DMS53 (cell line): Measurements from ENCODE around the gene MROH2B.
A peak's percentile ranks its signal among the peaks of the same experiment; 100 is the strongest.

Experiments used
- DNase-seq: peaks from one replicate; lab custom pipeline; 2025; lab: John Stamatoyannopoulos, UW

MROH2B gene

DNA sequence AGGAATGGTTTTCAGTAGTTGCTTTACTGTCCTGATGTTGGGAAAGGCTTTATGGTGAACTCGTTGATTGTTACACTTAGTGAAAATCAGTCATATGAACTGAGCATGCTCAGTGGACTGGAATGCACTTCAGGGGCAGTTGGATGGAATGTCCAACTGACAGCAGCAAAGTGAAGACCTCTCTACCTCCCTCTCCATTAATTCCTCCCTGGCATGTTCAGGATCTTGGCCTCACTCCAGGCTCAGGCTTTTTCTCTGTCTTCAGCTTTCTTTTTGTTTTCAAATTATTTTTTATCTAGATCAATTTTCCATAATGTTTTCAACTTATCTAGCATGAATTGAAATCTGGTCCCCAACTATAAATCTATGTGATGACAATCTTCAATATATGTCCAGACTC lies at the start of gene MROH2B:
TSS of gene MROH2B (minus strand) at position 101 of the 400 bp plus-strand sequence. CDS start 490 bp downstream, outside the sequence.
- DNase-seq, result no peak

DNA sequence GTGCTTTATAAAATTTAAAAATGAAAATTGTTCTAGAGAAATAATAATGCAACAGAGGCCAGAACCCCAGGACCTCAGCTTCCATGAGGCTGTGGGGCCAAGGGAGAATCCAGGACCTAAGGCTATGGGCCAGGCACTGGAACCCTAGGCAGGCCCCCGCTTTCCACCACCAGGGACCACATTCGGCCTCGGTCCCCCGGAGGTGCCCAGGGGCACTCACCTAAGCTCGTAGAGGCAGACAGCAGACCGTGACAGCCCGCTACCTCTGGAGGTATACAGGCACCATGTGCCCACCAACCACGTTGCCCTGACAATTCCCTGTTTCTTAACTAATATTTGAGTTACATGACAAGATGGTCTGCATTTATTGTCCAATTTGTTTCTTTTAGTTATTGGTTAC lies 49.5 kb upstream of the MROH2B start:
- no peak for DNase-seq

DNA sequence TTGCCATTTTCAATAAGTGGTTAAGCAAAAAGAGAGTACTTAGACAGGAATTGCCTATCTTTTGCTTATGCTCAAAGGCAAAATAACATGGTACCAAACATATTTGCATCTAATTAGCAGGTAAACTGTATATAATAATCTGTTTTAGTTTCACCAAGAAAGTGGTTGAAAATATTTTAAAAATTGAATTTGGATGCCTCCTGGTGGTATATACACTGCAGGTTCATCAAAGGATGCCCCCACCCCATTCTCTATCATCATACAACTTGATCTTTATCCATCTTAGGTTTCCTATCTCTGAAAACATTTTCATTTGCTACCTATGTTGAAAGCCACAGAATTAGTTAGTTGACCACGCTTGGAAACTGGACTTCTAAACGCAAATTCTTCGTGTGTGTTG lies 47.0 kb upstream of the MROH2B start:
- DNase-seq, result no peak

DNA sequence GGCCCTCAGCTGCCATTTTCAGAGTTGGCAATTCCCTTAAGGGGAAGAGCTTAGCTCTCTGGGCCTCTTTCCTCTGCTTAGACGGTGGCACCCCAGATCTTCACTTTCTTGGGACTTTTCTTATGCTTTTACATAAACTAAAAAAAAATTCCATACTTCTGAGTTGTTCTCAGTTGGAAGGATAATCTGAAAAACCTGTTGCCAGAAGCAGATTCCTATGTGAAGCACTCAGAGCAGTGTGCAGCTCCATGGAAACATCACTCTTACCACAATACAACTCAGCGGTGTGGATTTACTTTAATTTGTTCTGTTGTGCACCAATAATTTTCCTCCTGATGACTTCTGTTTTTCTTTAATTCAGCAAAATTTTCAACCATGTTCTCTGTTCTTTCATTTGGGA lies 44.1 kb upstream of the MROH2B start:
- DNase-seq, result no peak

DNA sequence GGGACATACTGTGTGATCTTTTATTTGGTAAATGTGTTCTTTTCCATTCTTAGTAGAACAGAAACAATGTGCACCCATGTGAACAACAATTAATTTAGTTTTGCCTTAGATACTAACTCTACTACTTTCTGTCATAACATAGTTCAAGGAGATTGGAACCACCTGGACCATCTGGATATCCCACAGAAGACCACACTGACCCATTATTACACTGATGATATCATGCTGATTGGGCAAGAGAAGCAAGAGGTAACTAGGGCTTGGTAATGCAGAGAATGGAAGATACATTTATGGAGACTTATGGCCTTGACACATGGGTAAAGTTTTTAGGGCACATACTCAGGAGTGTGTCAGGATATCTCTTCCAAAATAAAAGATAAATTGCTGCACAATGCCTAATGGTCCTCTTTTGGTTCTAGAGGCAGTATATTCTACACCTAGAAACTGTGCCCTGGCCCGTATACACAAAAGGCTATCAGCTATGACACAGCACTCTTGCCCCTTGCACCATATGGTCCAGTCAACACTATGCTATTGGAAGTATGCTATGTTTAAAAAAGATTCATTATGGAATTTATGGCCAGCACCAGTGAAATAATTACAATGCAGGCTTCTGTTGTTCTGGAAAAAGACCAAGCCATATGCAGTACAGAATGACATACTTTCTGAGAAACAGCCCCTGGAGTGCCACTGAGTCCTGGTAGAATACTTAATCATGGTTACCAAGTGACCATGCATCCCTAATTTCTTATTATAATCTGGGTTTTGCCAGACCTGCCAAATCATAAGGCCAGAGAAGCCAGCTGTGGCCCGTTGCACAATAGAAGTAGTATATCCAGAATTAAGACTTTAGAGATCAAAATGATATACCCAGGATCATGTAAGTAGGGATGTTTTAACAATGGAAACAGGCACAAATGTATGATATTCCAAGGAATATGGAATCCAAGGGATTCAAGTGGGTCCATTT lies 41.6 kb upstream of the MROH2B start:
- no peak for DNase-seq

DNA sequence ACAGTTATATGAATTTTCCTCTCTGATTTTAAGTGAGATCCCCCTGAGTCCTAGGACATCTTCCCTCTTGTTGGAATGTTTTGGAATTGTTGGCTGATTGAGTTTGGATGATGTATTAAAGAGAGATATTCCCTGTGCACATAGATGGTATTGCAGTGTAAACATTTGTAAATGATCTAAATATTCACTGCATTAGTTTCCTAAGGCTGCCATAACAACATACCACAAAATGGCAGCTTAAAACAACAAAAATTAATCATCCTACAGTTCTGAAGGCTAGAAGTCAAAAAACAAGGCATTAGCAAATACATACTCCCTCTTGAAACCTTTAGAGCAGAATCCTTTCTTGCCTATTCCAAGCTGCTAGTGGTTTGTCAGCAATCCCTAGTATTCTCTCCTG lies 38.0 kb upstream of the MROH2B start:
- DNase-seq, result no peak

DNA sequence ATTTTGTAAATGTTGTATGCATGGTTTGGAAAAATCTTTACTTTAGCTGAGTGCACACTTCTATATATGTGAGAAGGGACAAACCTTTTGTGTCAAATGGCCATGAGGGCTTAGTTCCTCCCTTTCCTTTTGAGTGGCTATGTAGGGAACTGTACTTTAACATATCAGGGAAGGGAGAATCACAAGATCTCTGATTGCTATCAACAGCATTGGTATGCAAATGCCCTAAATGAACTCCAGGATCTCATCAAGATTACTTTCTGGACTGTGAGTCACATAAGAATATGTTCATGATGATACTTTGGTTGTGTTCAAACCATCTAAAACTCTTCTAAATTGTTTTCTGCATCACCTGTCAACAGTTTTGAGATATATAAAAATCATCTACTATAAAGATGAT lies 31.2 kb upstream of the MROH2B start:
- no peak for DNase-seq

DNA sequence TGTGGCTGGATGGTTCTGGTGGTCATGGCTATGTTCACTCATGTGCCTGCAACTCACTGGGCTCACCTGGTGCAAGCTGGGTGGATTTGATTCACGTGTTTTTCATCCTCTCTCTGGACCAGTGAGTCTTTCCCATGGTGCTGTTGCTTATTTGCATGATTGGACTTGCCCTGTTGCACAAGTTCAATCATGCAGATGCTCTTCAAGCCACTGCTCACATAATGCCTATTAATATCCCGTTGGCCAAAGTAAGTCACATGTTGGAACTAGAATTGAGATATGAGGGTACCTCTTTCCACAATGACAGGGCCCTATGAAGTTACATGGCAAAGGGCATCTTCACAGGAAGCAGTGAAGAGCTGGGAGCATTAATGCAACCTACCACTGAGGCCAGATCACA lies 26.5 kb upstream of the MROH2B start:
- DNase-seq, result no peak

DNA sequence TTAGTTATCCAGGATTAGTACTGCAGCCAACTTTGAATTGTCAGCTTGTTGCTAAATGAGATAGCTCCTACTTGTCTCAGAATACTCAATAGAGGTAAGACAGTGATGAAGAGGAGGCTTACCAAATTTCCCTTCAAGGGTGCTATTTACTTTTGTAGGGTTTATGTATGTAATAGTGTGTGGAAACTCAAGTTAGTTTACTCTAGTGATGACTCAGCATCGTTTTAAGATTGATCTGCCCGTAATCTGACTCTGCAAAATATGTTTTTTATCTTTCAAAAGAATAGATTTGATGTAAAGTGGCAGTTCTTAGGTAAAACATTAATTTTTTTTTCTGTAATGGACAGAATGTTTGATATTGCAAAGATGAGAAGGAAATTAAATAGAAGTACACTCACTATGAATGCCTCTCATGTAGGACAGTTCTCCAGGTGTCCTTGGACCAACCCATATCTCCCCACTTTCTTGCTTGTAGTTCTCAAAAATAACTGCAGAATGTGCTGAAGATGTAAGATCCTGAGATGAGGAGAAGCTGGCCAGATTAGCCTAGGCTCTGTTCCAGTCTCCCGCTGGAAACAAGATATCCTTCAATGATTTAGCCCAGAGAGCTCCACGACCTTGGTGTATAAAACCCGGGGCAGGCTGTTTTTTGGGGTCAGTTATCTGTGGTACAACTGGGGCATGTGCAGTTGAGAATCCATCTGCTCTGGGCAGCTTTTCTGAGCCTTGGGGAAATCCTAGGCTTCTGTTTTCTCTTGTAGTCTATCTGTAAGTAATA lies 24.4 kb upstream of the MROH2B start:
- peak; percentile 28 for DNase-seq

DNA sequence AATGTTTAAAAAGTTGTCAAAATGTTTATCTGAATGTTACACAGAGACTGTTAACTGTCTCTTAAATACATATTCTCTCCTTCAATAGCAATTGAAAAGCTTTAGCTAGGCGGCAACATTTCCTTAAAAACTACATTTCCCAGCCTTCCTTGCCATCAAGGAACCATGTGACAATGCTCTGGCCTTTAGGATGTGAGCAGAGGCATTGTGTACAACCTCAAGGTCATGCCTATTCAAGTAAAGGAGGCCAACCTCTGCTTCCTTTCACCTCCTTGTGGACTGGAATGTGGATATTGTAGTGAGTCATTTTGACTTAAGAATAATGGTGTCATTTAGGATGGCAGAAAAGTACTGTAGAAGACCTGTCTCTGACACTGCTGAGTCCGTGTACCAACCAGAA lies 23.7 kb upstream of the MROH2B start:
- peak; percentile 58 for DNase-seq

DNA sequence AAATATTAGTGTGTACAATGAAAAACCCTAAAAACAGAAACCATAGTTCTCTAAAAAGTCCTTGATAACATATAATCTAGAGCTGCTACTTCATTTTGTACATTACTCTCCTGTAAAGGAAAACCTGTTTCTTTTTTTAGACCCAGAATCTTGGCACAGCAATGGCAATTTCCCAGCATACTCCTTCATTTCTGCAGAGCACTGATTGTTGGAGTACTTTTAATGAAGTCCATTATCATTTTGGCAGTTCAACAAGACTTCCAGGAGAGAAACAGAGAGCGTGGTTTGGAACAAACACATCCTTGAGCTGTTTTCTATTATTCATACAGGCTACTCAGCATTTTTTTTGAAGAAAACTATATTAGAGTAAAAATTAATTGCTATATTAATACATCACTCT lies 22.7 kb upstream of the MROH2B start:
- DNase-seq, result no peak

DNA sequence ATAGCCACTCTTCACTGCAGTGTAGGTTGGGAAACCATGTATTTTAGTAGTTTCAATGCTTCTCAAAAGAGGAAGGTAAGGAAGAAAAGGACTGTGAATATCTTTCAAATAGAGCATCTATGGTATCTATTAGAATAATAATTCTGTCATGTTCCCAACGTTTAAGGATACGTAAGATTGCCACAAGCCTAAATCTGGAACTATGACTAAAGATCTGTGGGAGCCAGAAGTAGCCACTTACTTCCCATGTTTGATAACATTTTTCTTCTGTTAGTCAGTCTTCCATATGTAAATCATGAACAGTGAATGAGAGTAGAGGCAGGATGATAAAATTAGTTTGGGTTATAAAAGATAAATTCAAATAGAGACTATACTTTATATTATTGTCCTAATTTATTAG lies 16.3 kb upstream of the MROH2B start:
- no peak for DNase-seq

DNA sequence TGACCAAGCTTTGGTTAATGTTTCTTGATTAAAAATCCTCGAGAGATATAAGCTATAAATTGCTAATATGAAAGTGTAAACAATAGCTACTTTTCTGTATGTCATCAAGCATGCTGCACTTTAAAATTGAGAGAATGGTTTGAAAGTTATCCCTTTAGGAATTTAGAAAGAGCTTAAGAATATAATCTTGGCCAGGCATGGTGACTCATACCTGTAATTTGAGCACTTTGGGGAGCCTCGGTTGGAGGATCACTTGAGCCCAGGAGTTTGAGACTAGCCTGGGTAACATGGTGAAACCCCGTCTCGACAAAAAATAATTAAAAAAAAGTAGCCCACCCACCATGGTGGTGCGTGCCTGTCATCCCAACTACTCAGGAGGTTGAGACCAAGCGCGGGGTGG lies 12.2 kb upstream of the MROH2B start:
- DNase-seq, result no peak

DNA sequence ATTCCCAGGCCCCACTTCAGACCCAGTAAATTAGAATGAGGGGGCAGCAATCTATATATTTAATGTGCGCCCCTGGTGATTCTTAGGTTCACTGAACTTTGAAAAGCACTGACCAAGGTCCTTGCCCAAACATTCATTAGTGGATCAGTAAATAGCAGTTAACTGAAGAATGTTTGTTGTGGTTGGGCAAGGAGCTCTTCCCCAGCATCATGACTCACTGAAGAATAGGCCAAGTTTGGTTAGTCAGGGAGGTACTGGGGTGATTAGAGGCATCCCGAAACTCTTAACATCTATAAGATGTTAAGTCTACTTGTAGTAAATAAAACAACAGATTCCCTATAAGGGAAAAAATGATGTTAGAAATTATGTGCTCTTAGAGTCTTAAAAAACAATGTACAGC lies 833 bp upstream of the MROH2B start:
- no peak for DNase-seq

DNA sequence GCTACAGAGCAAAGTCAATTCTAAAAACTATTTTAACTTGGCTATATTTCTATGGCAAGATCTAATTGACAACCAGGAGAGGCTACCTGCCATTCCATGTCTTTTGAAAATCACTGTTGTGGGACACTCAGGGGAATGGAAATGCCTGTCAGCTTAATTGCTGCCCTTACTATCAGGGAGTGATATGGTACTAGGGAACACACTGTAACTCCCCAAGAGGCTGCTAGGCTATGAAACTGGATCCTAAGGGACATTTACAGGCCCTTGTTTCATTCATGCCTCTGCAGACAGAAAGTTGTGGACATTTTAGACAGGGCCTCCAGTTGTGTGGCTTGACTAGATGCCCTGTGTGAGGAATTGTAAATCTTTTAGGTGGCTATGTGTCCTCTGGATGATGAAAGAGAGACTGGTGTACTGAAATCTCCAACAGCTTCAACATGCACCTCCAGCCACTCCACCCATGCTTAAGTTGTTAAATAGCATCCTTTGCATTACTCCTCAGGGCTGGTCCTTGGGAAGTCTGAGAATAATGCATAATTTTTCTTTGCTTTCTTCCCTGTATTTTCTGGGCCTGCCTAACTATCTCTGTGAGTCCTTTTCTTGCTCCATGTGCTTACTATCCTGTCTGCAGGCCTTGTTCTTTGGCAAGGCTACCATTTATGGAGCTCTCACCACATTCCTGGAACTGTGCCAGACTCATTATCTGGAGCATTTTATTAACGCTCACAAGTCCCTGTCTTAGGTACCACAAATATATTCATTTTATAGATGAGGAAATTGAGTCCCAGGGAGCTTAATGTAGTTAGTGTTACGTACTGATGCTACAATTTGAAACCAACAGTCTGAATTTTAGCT lies 3.2 kb downstream of the MROH2B start:
- no peak for DNase-seq

DNA sequence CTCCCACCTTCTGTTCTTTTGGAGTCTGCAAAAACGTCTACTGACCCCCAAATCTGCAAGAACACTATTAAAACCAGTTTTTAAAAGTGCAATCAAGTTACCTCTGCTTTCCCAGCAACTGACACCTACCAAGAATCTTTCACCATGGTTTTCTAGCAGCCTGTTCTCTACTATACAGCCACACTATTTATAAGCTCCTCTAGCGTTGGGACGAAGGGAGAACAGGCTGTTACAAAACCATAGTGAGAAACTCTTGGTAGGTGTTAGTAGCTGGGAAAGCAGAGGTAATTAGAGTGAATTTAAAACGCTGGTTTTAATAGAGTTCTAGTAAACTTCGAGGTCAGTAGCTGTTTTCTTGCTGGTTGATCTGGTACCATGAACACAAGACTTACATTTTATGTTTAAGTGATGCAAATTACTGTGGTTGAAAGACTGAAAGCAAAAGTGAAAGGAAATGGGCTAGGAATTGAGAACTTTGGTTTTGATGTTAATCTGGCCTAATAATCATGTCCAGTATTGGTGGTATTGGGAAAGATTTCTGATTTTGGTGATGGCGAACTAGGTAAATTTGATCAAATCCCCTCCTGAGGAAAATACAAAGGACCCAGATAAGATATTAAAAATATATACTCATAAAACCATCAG lies 5.3 kb downstream of the MROH2B start:
- no peak for DNase-seq

DNA sequence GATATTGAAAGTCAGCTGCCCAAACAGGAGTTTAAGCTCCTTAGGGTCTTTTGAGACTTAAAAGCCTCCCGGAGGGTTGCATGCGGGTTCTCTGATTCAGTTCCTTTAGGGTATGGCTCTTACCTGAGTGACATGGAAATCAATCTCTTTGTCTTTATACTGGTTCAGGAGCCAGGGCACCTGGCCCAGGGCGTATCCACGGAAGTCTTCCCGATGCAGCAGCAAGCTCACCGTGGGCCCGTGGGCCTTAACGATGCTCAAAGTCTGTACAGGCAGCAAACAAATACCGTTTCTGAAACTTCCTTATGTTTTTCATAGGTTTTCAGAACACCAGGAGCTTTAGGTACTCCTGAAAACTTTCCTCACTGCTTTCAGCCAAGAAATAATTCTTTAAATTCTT lies 13.2 kb downstream of the MROH2B start:
- no peak for DNase-seq

DNA sequence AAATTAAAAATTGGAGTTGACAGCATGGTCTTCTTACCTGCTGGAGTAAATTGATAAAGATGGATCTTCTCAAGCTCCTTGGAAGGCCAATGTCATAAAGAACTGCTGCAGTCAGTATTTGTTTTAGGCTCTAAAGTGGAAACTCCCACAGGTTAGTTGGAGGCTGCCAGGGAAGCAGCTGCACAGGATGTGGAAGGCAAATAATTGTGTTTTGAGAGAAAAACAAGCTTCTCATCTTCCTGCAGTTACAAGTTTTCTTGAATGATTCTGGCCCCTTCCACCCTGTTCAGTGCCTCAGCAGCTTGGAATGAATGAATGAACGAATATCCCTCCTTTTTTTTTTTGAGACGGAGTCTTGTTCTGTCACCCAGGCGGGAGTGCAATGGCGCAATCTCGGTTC lies 13.9 kb downstream of the MROH2B start:
- DNase-seq, result peak; percentile 53

DNA sequence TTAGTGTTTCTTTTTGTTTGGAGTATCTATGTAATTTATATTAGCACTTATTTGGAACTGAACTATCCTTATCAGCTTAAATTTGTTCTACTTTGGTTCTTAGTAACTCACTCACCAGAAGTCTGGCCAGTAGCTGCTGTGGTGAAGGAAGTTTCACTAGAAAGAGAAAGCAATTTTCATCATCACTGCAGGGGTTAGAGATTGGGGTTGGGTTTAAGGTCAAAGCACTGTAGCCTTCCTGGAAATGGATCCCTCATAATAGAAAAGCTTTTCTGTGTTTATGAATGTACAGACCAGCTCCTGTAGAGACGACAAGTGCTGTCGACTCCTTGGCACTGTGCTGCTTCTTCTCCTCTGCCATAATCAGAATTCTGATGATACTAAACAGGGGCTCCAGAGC lies 22.2 kb downstream of the MROH2B start:
- DNase-seq, result no peak

DNA sequence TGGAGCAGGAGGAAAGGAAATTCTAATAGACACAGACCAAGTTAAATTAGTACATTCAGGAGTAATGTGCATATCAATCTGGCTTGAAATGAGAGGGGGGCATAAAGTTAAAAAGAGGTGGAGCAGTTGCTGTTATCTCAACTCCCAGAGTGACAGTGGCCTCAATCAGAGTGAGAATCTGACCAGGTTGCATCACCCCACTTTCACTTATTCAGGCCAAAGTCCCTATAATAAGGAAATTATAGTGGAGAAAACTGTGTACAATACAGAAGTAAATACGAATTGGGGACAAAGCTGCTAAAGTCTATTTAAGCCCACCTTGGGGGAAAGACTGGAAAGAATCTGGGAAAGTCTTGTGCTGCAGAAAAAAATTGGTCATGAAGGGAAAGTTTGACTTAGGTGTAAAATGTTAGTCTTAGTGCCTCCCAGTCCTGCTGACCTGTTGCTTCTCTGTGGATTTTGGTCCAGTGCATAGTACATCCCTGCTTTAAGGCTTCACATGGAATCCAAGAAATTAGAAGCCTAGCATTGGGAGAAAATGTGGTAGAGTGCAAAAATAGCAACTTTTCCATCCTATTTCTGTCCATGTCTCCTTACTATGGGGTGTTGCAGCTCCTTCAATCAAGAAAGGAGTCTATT lies 27.9 kb downstream of the MROH2B start:
- no peak for DNase-seq

DNA sequence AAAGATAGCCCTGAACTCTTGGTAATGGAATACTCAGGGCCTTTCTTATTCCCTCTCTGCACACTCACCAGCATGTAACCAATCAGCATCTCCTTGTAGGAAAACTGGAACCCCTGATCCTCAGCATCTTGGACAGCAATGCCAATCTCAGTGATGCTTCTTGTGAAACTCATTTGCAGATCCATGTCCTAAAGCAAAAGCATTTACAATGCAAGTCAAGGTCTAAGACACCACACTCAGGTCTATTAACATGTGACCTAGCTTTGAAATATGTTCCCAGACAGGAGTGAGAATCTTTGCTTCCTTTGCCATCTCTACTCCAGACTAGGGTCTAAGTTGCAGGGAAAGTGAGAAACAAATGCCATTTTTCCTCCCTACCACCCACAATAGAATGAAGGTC lies 38.2 kb downstream of the MROH2B start:
- DNase-seq, result no peak
